Mucosa of gallbladder (tissue), 1 donor: ENCODE measurements around the gene TRIM54. TPM values are rescaled to one million over a fixed set of nuclear protein-coding genes. Genes with fewer than 3 reads are reported as not detected.
"Not testable (repeated sequence)": the region's sequence is repeated elsewhere in the genome, so short reads cannot be mapped to it uniquely, and the experiment has no call there.

Experiments
- DNase-seq: peaks from one replicate; pipeline ENCODE4 v3.0.0-alpha.2; 2020; ENCODE audit warnings: low spot score
- total RNA-seq: library from RNA; stranded (reverse); gene quantifications from one replicate; pipeline ENCODE4 v1.2.1, GENCODE V29; 2021
- donor health status: DM: no; HTN: no; CAD: no.

Gene TRIM54
- total RNA-seq, 1 donor from 2014 or later = 0.26 TPM

GRCh38 chr2:27256855-27257454 lies 25.3 kb upstream of the TRIM54 start:
- DNase-seq = no peak

GRCh38 chr2:27258051-27258450 lies 24.2 kb upstream of the TRIM54 start:
- DNase-seq = no peak

GRCh38 chr2:27261241-27261925 lies 20.8 kb upstream of the TRIM54 start:
- no peak for DNase-seq

GRCh38 chr2:27261926-27262298 lies 20.3 kb upstream of the TRIM54 start:
- no peak for DNase-seq

- peak; percentile 34 for DNase-seq
Measured at GRCh38 chr2:27262379-27263286, 19.6 kb upstream of the TRIM54 start, which contains the start of gene SLC30A3. SLC30A3 (minus strand) TSS chr2:27263047; CDS start chr2:27262906, 141 bp downstream.

GRCh38 chr2:27263287-27264252 lies 18.7 kb upstream of the TRIM54 start:
- DNase-seq = no peak

GRCh38 chr2:27264253-27264752 lies 17.9 kb upstream of the TRIM54 start:
- no peak for DNase-seq

- peak; percentile 22 for DNase-seq
Measured at GRCh38 chr2:27264753-27265535, 17.3 kb upstream of the TRIM54 start.

GRCh38 chr2:27265536-27265870 lies 16.7 kb upstream of the TRIM54 start:
- DNase-seq = no peak

- DNase-seq = not testable (repeated sequence)
Measured at GRCh38 chr2:27268296-27268695, 13.9 kb upstream of the TRIM54 start.

GRCh38 chr2:27270131-27270530 lies 12.1 kb upstream of the TRIM54 start:
- no peak for DNase-seq

- DNase-seq = no peak
Measured at GRCh38 chr2:27270670-27271069, 11.6 kb upstream of the TRIM54 start.

- DNase-seq = no peak
Measured at GRCh38 chr2:27271631-27272340, 10.4 kb upstream of the TRIM54 start.

- DNase-seq = not testable (repeated sequence)
Measured at GRCh38 chr2:27272537-27273522, 9.4 kb upstream of the TRIM54 start.

- no peak for DNase-seq
Measured at GRCh38 chr2:27275211-27276150, 6.7 kb upstream of the TRIM54 start, which contains the start of gene DNAJC5G. DNAJC5G (plus strand) TSS chr2:27275433; CDS start chr2:27276729, 1,296 bp downstream.

- DNase-seq = no peak
Measured at GRCh38 chr2:27278010-27278409, 4.2 kb upstream of the TRIM54 start.

GRCh38 chr2:27280826-27281225 lies 1.4 kb upstream of the TRIM54 start:
- DNase-seq = no peak
